A549 (cell line): ENCODE measurements around the gene IKZF3. TPM values are rescaled to one million over a fixed set of nuclear protein-coding genes. Genes with fewer than 3 reads are reported as not detected.

Experiments used
- ATAC-seq, 2 experiments: fragments of 200-7000 bp in 1 of 2; fragments of >200 bp in 1 of 2; cut with Nextera tagmentation in 1 of 2; cut with Tn5 transposase in 1 of 2; 3 replicates each; pipeline versions ENCODE4 v1.8.0 to v1.9.1; 2018 to 2020; ENCODE audit warnings: mild to moderate bottlenecking in 1 of 2, moderate library complexity in 1 of 2
- CTCF ChIA-PET: fragments of 300-600 bp; sonication (Branson Sonifier 250); formaldehyde crosslinking; extraction: SDS; loops from one replicate; lab custom pipeline; 2021; ENCODE audit warnings: antibody characterized with exemption, inconsistent platforms; lab: Yijun Ruan, JAX
- POLR2A ChIA-PET: fragments of 350-600 bp; formaldehyde crosslinking; extraction: SDS; loops from one replicate; lab custom pipeline; 2021; ENCODE audit warnings: antibody characterized with exemption, inconsistent platforms; lab: Yijun Ruan, JAX
- DNase-seq, 2 experiments: peaks; one replicate each; pipeline versions ENCODE4 v3.0.0 to v3.0.0-alpha.2; 2011 to 2016; ENCODE audit warnings: low read depth in 1 of 2, low spot score in 1 of 2
- FAIRE-seq: peaks from 2 replicates; lab custom pipeline; 2011; peaks lifted over from hg19 to GRCh38; lab: Jason Lieb, UNC
- H3K27ac ChIP-seq, 2 experiments: fragments of >200 bp; sonication (Bioruptor Twin); formaldehyde crosslinking; 3 replicates each; pipeline ENCODE4 v1.5.1; 2016 to 2017
- H3K4me1 ChIP-seq: fragments of >200 bp; sonication (Bioruptor Twin); formaldehyde crosslinking; 3 replicates; pipeline ENCODE4 v1.6.1; 2016
- H3K4me2 ChIP-seq: fragments of >200 bp; sonication (Bioruptor Twin); formaldehyde crosslinking; 3 replicates; pipeline ENCODE4 v1.6.1; 2016
- H3K4me3 ChIP-seq: fragments of >200 bp; sonication (Bioruptor Twin); formaldehyde crosslinking; 3 replicates; pipeline ENCODE4 v1.5.1; 2016
- H3K9me3 ChIP-seq: fragments of >200 bp; sonication (Bioruptor Twin); formaldehyde crosslinking; 3 replicates; pipeline ENCODE4 v1.6.1; 2016
- BHLHE40 ChIP-seq: IDR thresholded peaks from 2 replicates; pipeline ENCODE4 v1.6.1; 2012; ENCODE audit warnings: low read depth, low read length, inconsistent platforms
- FOSL2 ChIP-seq, 2 experiments: fragments of 450-650 bp in 1 of 2; fragments of >200 bp in 1 of 2; sonication (Bioruptor Twin) in 1 of 2; formaldehyde crosslinking; IDR thresholded peaks; 2 replicates each; pipeline versions ENCODE4 v1.5.0 to v1.6.1; 2016 to 2020; ENCODE audit warnings: mild to moderate bottlenecking in 1 of 2, moderate library complexity in 1 of 2
- FOXS1 ChIP-seq: fragments of 250-450 bp; sonication (Bioruptor Pico); IDR thresholded peaks from 2 replicates; pipeline ENCODE4 v1.5.0; 2020; ENCODE audit warnings: mild to moderate bottlenecking, moderate library complexity
- GATA3 ChIP-seq: IDR thresholded peaks from 2 replicates; pipeline ENCODE4 v1.6.1; 2012; ENCODE audit warnings: borderline replicate concordance
- HDAC2 ChIP-seq: fragments of 200-600 bp; sonication (generic); IDR thresholded peaks from 2 replicates; pipeline ENCODE4 v1.6.1; 2016
- HOXB13 ChIP-seq: fragments of 250-450 bp; sonication (Bioruptor Pico); IDR thresholded peaks from 2 replicates; pipeline ENCODE4 v1.5.0; 2020; ENCODE audit warnings: low read depth, mild to moderate bottlenecking, moderate library complexity
- HOXB5 ChIP-seq: fragments of 250-450 bp; sonication (Bioruptor Pico); IDR thresholded peaks from 2 replicates; pipeline ENCODE4 v1.5.0; 2020; ENCODE audit warnings: mild to moderate bottlenecking, moderate library complexity
- KDM1A ChIP-seq: fragments of 200-600 bp; sonication (generic); IDR thresholded peaks from 2 replicates; pipeline ENCODE4 v1.6.1; 2016; ENCODE audit warnings: low read depth, mild to moderate bottlenecking
- MAFK ChIP-seq: fragments of 450-650 bp; IDR thresholded peaks from 2 replicates; pipeline ENCODE4 v1.6.1; 2014; ENCODE audit not compliant: partially characterized antibody
- MAZ ChIP-seq: fragments of 150-350 bp; IDR thresholded peaks from 2 replicates; pipeline ENCODE4 v1.6.1; 2014; ENCODE audit warnings: antibody characterized with exemption, low read depth, low read length, borderline replicate concordance
- NPAS2 ChIP-seq: fragments of 250-450 bp; sonication (Bioruptor Pico); IDR thresholded peaks from 2 replicates; pipeline ENCODE4 v1.8.0; 2022; ENCODE audit warnings: mild to moderate bottlenecking, moderate library complexity, borderline replicate concordance
- NR3C1 ChIP-seq: fragments of >200 bp; sonication (Bioruptor Twin); formaldehyde crosslinking; IDR thresholded peaks from 3 replicates; pipeline ENCODE4 v1.6.1; 2017
- PHF8 ChIP-seq: fragments of 200-600 bp; sonication (generic); IDR thresholded peaks from 2 replicates; pipeline ENCODE4 v1.6.1; 2016; ENCODE audit warnings: low read depth, mild to moderate bottlenecking, antibody characterized with exemption, moderate library complexity, borderline replicate concordance
- POLR2A ChIP-seq: IDR thresholded peaks from 2 replicates; pipeline ENCODE4 v1.6.1; 2012; ENCODE audit warnings: mild to moderate bottlenecking, low read length
- POLR2AphosphoS2 ChIP-seq: conservative IDR thresholded peaks from 2 replicates; pipeline ENCODE4 v1.6.1; 2012; ENCODE audit warnings: low read length, improper control_type of control experiment, inconsistent platforms
- RNF2 ChIP-seq: fragments of 200-600 bp; sonication (generic); IDR thresholded peaks from 2 replicates; pipeline ENCODE4 v1.6.1; 2016; ENCODE audit warnings: low read depth, mild to moderate bottlenecking, antibody characterized with exemption, moderate library complexity, borderline replicate concordance
- TP53 ChIP-seq: fragments of 250-450 bp; sonication (Bioruptor Pico); IDR thresholded peaks from 2 replicates; pipeline ENCODE4 v1.5.0; 2021; ENCODE audit warnings: mild to moderate bottlenecking, moderate library complexity
- WGBS: methylation state at CpG from one replicate; pipeline ENCODE4 v1.1.6; 2017; ENCODE audit errors: missing lambda C conversion rate; 5-methylcytosine and 5-hydroxymethylcytosine counted together
- polyA plus RNA-seq, 4 experiments: library from polyadenylated mRNA; depleted of rRNA in 3 of 4; stranded (reverse); fragments of >200 nt; fragmentation: RNase III in 1 of 4; extraction: RNeasy Plus Mini Kit Qiagen cat#74134 plus additional on column Dnase treatment in 1 of 4; gene quantifications; 2 replicates in 3 of 4; 3 replicates in 1 of 4; pipeline ENCODE4 v1.2.3, GENCODE V29; 2011 to 2017
- TF ChIP-seq, protein P1 (sequence below): fragments of 250-450 bp; sonication (Bioruptor Pico); IDR thresholded peaks from 2 replicates; pipeline ENCODE4 v1.5.0; 2020; ENCODE audit warnings: low read depth, mild to moderate bottlenecking, moderate library complexity
- TF ChIP-seq, protein P2 (sequence below): fragments of 450-650 bp; IDR thresholded peaks from 2 replicates; pipeline ENCODE4 v1.6.1; 2014; ENCODE audit warnings: antibody characterized with exemption
- TF ChIP-seq, protein P3 (sequence below): fragments of 250-450 bp; sonication (Bioruptor Pico); IDR thresholded peaks from 2 replicates; pipeline ENCODE4 v1.5.0; 2021; ENCODE audit warnings: mild to moderate bottlenecking, moderate library complexity, borderline replicate concordance

Gene IKZF3
- polyA plus RNA-seq, 2 of the 4 experiments (the other 2 are of a cell fraction): not detected

DNA sequence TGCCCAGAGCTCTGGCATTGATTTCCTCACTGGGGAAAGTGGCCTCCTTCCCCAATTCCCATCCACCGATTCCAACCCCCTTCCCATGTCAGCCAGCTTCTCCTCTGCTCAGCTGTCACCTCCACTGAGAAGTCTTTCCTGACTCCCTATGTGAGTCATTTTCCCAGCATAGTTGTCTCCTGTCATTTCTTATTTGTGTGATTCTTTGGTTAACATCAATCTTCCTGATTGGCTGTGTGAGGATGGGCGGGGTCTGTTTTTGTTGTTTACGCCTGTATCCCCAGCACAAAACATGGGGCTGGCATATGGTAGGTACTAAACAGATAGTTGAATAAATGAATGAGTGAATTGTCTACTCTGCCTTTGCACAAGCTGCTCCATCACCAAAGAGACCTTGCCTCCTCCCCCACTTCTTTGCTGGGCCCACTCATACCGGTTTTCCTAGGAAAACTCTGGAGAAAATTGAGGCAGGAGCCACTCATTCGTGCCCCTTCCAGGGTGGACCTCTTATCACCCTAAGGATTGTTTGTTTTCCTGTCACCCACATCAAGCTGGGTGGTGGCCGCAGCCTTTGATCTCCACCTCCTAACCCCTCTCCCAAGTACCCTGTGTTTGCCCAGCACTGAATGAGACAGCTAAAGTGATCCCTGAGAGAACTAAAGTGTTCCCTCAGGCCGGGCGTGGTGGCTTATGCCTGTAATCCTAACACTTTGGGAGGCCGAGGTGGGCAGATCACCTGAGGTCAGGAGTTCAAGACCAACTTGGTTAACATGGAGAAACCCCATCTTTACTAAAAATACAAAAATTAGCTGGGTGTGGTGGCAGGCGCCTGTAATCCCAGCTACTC is 127.6 kb downstream of the IKZF3 start:
- peak overlapping the region in 1 of 2 experiments; percentile 87; a peak in 3 of 6 replicates for H3K27ac ChIP-seq
- WGBS: 56% methylated on average over 10 of the region's 10 CpGs
- ATAC-seq (no peak), FAIRE-seq (peak; percentile 32), DNase-seq (peak; percentile 66 to 69)
- H3K9me3 ChIP-seq: no peaks in the 10 kb centered on the region
- H3K4me3 ChIP-seq: no peak overlapping the region
- TF ChIP-seq KDM1A: no peak
- TF ChIP-seq FOXS1 (CRISPR knock-in tag): no peak
- TF ChIP-seq FOSL2 (IDR thresholded peaks at IDR 0.05): no peak
- peak; percentile 52 for TF ChIP-seq FOSL2 (CRISPR knock-in tag; IDR thresholded peaks at IDR 0.05)
- H3K4me1 ChIP-seq: peaks cover 40% of the 10 kb centered on the region
- ChIA-PET POLR2A (interaction anchor here (0.6 kb wide), 1 partner anchor 318 kb away, joined by 3 read pairs; no protein-coding TSS in a partner anchor), CTCF (interaction anchor here (0.6 to 2.4 kb wide), 10 partner anchors 8 to 189 kb away, joined by 3 to 21 read pairs (median 3); no protein-coding TSS in a partner anchor)
- peak overlapping the region; percentile 99 for H3K4me2 ChIP-seq

DNA sequence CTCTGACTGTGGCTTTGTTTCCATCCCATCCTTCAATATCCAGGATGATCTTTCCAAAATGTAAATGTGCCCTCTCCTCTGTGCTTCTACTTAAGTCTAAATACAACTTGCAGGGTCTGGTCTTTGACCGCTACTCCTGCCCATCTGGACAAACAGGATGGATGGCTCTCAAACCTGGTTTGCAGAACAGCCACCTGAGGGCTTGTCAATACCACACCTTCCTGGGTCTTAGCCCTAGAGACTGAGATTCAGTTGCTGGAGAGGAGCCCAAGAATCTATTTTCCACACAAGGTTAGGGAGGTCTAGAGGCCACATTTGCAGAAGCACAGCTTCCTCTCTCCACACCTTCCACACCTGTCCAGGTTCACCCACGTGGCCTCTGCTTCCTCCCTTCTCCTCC is 128.2 kb downstream of the IKZF3 start:
- Histone ChIP-seq H3K4me3 (no peak overlapping the region), H3K9me3 (no peaks in the 10 kb centered on the region), H3K27ac (no peak overlapping the region), H3K4me2 (peak overlapping the region; percentile 99; the same call in 1 of the 3 replicates), H3K4me1 (peaks cover 33% of the 10 kb centered on the region)
- CTCF ChIA-PET: interaction anchor here (0.6 to 2.4 kb wide), 6 partner anchors 7 to 227 kb away, joined by 3 to 21 read pairs (median 4); no protein-coding TSS in a partner anchor
- POLR2A ChIA-PET: no interaction called here
- ATAC-seq (no peak), FAIRE-seq (no peak), DNase-seq (no peak)
- 83% methylated on average over 2 of the region's 2 CpGs for WGBS
- TF ChIP-seq HDAC2 (no peak), POLR2A (no peak), RNF2 (no peak)

DNA sequence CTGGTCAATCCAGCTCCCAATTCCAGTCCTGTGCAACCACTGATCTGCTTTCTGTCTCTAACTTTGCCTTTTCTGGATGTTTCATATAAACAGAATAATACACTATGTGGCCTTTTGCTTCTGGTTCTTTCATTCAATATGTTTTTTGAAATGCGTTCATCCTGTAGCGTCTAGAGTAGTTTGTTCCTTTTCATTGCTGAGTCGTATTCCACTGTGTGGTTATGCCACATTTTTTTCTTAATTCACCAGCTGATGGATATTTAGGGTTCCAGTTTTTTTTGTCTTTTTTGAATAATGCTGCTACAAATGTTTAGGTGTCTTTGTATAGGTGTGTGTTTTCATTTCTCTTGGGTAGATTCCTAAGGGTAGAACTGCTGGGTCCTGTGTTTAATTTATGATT is 131.5 kb downstream of the IKZF3 start:
- DNase-seq (no peak), FAIRE-seq (no peak), ATAC-seq (no peak)
- no peak overlapping the region for H3K4me2 ChIP-seq
- no peaks in the 10 kb centered on the region for H3K9me3 ChIP-seq
- WGBS: 93% methylated on average over 3 of the region's 3 CpGs
- no peak overlapping the region for H3K27ac ChIP-seq
- TF ChIP-seq RNF2: no peak
- TF ChIP-seq KDM1A: no peak
- no peak for TF ChIP-seq TP53 (CRISPR knock-in tag)
- TF ChIP-seq MAZ: no peak
- no peak for TF ChIP-seq NR3C1
- no peak for TF ChIP-seq HOXB5
- TF ChIP-seq, protein P1, sequence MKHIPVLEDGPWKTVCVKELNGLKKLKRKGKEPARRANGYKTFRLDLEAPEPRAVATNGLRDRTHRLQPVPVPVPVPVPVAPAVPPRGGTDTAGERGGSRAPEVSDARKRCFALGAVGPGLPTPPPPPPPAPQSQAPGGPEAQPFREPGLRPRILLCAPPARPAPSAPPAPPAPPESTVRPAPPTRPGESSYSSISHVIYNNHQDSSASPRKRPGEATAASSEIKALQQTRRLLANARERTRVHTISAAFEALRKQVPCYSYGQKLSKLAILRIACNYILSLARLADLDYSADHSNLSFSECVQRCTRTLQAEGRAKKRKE (CRISPR knock-in tag): no peak
- no peak for TF ChIP-seq NPAS2
- no peak for TF ChIP-seq BHLHE40
- no peak for TF ChIP-seq POLR2A
- no peak for TF ChIP-seq MAFK
- TF ChIP-seq PHF8: no peak
- TF ChIP-seq, protein P2, sequence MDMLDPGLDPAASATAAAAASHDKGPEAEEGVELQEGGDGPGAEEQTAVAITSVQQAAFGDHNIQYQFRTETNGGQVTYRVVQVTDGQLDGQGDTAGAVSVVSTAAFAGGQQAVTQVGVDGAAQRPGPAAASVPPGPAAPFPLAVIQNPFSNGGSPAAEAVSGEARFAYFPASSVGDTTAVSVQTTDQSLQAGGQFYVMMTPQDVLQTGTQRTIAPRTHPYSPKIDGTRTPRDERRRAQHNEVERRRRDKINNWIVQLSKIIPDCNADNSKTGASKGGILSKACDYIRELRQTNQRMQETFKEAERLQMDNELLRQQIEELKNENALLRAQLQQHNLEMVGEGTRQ: no peak
- TF ChIP-seq GATA3: no peak
- no peak for TF ChIP-seq POLR2AphosphoS2
- TF ChIP-seq, protein P3, sequence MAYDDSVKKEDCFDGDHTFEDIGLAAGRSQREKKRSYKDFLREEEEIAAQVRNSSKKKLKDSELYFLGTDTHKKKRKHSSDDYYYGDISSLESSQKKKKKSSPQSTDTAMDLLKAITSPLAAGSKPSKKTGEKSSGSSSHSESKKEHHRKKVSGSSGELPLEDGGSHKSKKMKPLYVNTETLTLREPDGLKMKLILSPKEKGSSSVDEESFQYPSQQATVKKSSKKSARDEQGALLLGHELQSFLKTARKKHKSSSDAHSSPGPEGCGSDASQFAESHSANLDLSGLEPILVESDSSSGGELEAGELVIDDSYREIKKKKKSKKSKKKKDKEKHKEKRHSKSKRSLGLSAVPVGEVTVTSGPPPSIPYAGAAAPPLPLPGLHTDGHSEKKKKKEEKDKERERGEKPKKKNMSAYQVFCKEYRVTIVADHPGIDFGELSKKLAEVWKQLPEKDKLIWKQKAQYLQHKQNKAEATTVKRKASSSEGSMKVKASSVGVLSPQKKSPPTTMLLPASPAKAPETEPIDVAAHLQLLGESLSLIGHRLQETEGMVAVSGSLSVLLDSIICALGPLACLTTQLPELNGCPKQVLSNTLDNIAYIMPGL: no peak
- no peak for TF ChIP-seq HOXB13 (CRISPR knock-in tag)
- TF ChIP-seq, all 56 proteins: peak for 0
- no peak overlapping the region for H3K4me3 ChIP-seq
- H3K4me1 ChIP-seq: peaks cover 23% of the 10 kb centered on the region
- ChIA-PET POLR2A (interaction anchor here (1.2 kb wide), 1 partner anchor 32 kb away, joined by 3 read pairs; the partner anchor contains the start of gene ERBB2), CTCF (interaction anchor here (0.7 to 5.8 kb wide), 7 partner anchors 17 to 110 kb away, joined by 3 to 171 read pairs (median 16); partner anchors contain the start of gene PNMT)
